ENCODE results near the gene C1orf174. TPM values are rescaled to one million over a fixed set of nuclear protein-coding genes. Genes with fewer than 3 reads are reported as not detected.

The C1orf174 gene
- total RNA-seq, 1 experiment from 2014 or later: 22.1 TPM

DNA sequence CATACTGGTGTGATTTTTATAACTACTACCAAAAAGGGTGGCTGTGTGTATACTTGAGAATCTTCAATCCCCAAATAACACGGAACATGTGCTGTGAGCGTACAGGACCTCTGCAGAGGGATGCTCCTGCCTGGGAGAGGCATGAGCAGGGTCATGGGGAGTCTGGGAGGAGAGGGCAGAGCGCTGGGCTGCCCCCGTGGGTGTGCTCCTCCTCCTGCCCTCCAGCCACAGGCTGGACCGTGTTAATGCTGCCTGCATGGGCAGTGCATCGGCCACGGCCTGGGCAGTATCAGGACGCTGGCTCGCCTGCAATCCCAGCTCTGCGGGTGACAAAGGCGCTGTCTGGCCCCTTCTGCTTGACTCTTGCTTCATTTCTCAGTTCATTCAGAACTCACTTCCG lies 49.2 kb downstream of the C1orf174 start:
- Histone ChIP-seq H3K9me3 (ENCODE audit: insufficient read depth, low read depth) (no peaks in the 10 kb centered on the region), H3K27me3 (ENCODE audit: insufficient read depth, low read depth) (no peaks in the 10 kb centered on the region), H3K4me3 (no peak overlapping the region), H3K27ac (no peak overlapping the region), H3K9me2 (ENCODE audit: insufficient read depth) (no peaks in the 10 kb centered on the region), H3K79me2 (ENCODE audit: low read depth) (peaks cover 25% of the 10 kb centered on the region), H2AFZ (no peak overlapping the region), H3K4me2 (no peak overlapping the region), H4K20me1 (ENCODE audit: insufficient read depth) (peaks cover 20% of the 10 kb centered on the region), H3F3A (ENCODE audit: insufficient read depth, low read depth) (no peaks in the 10 kb centered on the region), H3K36me3 (ENCODE audit: low read depth) (no peaks in the 10 kb centered on the region; the same call in 1 of the 2 replicates), H3K4me1 (replicated peaks; ENCODE audit: insufficient read depth) (peaks cover 5% of the 10 kb centered on the region)
- BruUV-seq (replicated peaks): no TSS peak
- TF ChIP-seq EZH2 (IDR thresholded peaks at IDR 0.05; ENCODE audit: low read depth): no peak
- TF ChIP-seq, protein P1, sequence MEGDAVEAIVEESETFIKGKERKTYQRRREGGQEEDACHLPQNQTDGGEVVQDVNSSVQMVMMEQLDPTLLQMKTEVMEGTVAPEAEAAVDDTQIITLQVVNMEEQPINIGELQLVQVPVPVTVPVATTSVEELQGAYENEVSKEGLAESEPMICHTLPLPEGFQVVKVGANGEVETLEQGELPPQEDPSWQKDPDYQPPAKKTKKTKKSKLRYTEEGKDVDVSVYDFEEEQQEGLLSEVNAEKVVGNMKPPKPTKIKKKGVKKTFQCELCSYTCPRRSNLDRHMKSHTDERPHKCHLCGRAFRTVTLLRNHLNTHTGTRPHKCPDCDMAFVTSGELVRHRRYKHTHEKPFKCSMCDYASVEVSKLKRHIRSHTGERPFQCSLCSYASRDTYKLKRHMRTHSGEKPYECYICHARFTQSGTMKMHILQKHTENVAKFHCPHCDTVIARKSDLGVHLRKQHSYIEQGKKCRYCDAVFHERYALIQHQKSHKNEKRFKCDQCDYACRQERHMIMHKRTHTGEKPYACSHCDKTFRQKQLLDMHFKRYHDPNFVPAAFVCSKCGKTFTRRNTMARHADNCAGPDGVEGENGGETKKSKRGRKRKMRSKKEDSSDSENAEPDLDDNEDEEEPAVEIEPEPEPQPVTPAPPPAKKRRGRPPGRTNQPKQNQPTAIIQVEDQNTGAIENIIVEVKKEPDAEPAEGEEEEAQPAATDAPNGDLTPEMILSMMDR (conservative IDR thresholded peaks at IDR 0.05): no peak
- intact Hi-C loops (cut with micrococcal nuclease; ENCODE audit: unreplicated experiment): no loop called here
- CTCF ChIA-PET: no interaction called here
- POLR2A ChIA-PET (ENCODE audit: unreplicated experiment): no interaction called here
- DNase-seq: no peak

- BruUV-seq (replicated peaks): no TSS peak
- CTCF ChIA-PET: no interaction called here
These were observed 53.0 kb downstream of the C1orf174 start for GRCh38 chr1:3847081-3847480.

DNA sequence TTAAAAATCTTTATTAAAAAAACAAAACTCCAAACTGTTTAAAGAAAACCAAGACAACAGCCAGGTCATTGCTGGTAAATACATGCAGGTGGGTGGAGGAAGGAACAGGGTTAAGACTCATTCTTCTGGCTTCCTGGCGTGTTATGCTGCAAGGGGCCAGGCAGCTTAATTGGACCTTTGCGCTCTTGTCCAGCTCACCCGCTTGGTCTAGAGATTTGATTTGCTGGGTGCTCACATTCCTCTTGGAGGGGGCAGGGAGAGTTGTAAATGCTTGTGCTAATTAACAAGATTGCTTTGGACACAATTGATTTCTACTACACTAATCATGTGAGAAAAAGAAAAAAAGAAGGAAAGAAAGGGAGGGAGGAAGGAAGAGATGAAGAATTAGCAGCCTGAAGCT lies 53.5 kb downstream of the C1orf174 start:
- CTCF ChIA-PET: no interaction called here
- no peak overlapping the region for H3K27ac ChIP-seq
- no peak overlapping the region for H3K4me3 ChIP-seq
- H4K20me1 ChIP-seq (ENCODE audit: insufficient read depth): no peaks in the 10 kb centered on the region
- POLR2A ChIA-PET (ENCODE audit: unreplicated experiment): no interaction called here
- DNase-seq: no peak
- no TSS peak for BruUV-seq (replicated peaks)
- no peaks in the 10 kb centered on the region; the same call in 1 of the 2 replicates for H3K36me3 ChIP-seq (ENCODE audit: low read depth)
- intact Hi-C loops (cut with micrococcal nuclease; ENCODE audit: unreplicated experiment): no loop called here
- H3K4me2 ChIP-seq: no peak overlapping the region
- H3K4me1 ChIP-seq (replicated peaks; ENCODE audit: insufficient read depth): no peaks in the 10 kb centered on the region
- TF ChIP-seq, protein P1 (conservative IDR thresholded peaks at IDR 0.05): no peak
- TF ChIP-seq EZH2 (IDR thresholded peaks at IDR 0.05; ENCODE audit: low read depth): no peak
- H3K9me2 ChIP-seq (ENCODE audit: insufficient read depth): no peaks in the 10 kb centered on the region
- no peaks in the 10 kb centered on the region for H3K79me2 ChIP-seq (ENCODE audit: low read depth)
- H3K9me3 ChIP-seq (ENCODE audit: insufficient read depth, low read depth): no peaks in the 10 kb centered on the region
- no peaks in the 10 kb centered on the region for H3K27me3 ChIP-seq (ENCODE audit: insufficient read depth, low read depth)
- H3F3A ChIP-seq (ENCODE audit: insufficient read depth, low read depth): no peaks in the 10 kb centered on the region
- no peak overlapping the region for H2AFZ ChIP-seq

More at GRCh38 chr1:3847081-3847480, 53.0 kb downstream of the C1orf174 start:
- Histone ChIP-seq H3K27me3 (ENCODE audit: insufficient read depth, low read depth) (no peaks in the 10 kb centered on the region), H3K4me3 (no peak overlapping the region), H3K79me2 (ENCODE audit: low read depth) (no peaks in the 10 kb centered on the region), H3K27ac (no peak overlapping the region), H2AFZ (no peak overlapping the region), H3K4me1 (replicated peaks; ENCODE audit: insufficient read depth) (no peaks in the 10 kb centered on the region), H3K4me2 (no peak overlapping the region), H3F3A (ENCODE audit: insufficient read depth, low read depth) (no peaks in the 10 kb centered on the region), H4K20me1 (ENCODE audit: insufficient read depth) (no peaks in the 10 kb centered on the region), H3K9me3 (ENCODE audit: insufficient read depth, low read depth) (no peaks in the 10 kb centered on the region), H3K36me3 (ENCODE audit: low read depth) (no peaks in the 10 kb centered on the region; the same call in 1 of the 2 replicates), H3K9me2 (ENCODE audit: insufficient read depth) (no peaks in the 10 kb centered on the region)
- no peak for DNase-seq
- TF ChIP-seq, protein P1 (conservative IDR thresholded peaks at IDR 0.05): no peak
- no peak for TF ChIP-seq EZH2 (IDR thresholded peaks at IDR 0.05; ENCODE audit: low read depth)
- POLR2A ChIA-PET (ENCODE audit: unreplicated experiment): no interaction called here
- intact Hi-C loops (cut with micrococcal nuclease; ENCODE audit: unreplicated experiment): no loop called here

All from PC-9 (cell line).